ENCODE measurements around the gene ST14.

ST14 gene

GRCh38 chr11:130124096-130124495, 35.5 kb upstream of the ST14 start:
- CTCF ChIA-PET: interaction anchor here (1.3 to 12.7 kb wide), 3 partner anchors 8 to 199 kb away, joined by 5 to 264 read pairs (median 5); no protein-coding TSS in a partner anchor
- DNase-seq (ENCODE audit: extremely low spot score): no peak
- POLR2A ChIA-PET: no interaction called here
- TF ChIP-seq CTCF (IDR thresholded peaks at IDR 0.05; ENCODE audit: control extremely low read depth, extremely low read depth, low read depth, missing control alignments): no peak

- no peak for DNase-seq (ENCODE audit: extremely low spot score)
- POLR2A ChIA-PET: no interaction called here
- no peak for TF ChIP-seq CTCF (IDR thresholded peaks at IDR 0.05; ENCODE audit: control extremely low read depth, extremely low read depth, low read depth, missing control alignments)
- CTCF ChIA-PET: interaction anchor here (1.5 to 12.7 kb wide), 3 partner anchors 10 to 201 kb away, joined by 3 to 264 read pairs (median 6); no protein-coding TSS in a partner anchor
Measured at GRCh38 chr11:130125638-130126037, 33.9 kb upstream of the ST14 start.

GRCh38 chr11:130126516-130126915, 33.1 kb upstream of the ST14 start:
- ChIA-PET CTCF (interaction anchor here (0.9 to 12.7 kb wide), 5 partner anchors 8 to 243 kb away, joined by 3 to 264 read pairs (median 3); no protein-coding TSS in a partner anchor), POLR2A (no interaction called here)
- no peak for TF ChIP-seq CTCF (IDR thresholded peaks at IDR 0.05; ENCODE audit: control extremely low read depth, extremely low read depth, low read depth, missing control alignments)
- no peak for DNase-seq (ENCODE audit: extremely low spot score)

- ChIA-PET POLR2A (no interaction called here), CTCF (interaction anchor here (1.1 to 12.7 kb wide), 3 partner anchors 8 to 203 kb away, joined by 3 to 264 read pairs (median 6); no protein-coding TSS in a partner anchor)
- no peak for TF ChIP-seq CTCF (IDR thresholded peaks at IDR 0.05; ENCODE audit: control extremely low read depth, extremely low read depth, low read depth, missing control alignments)
Measured at GRCh38 chr11:130127509-130127908, 32.1 kb upstream of the ST14 start.

GRCh38 chr11:130128626-130129025, 31.0 kb upstream of the ST14 start:
- DNase-seq (ENCODE audit: extremely low spot score): no peak
- TF ChIP-seq CTCF (IDR thresholded peaks at IDR 0.05; ENCODE audit: control extremely low read depth, extremely low read depth, low read depth, missing control alignments): no peak
- ChIA-PET CTCF (interaction anchor here (12.7 kb wide), 1 partner anchor 204 kb away, joined by 264 read pairs; no protein-coding TSS in a partner anchor), POLR2A (no interaction called here)

More at GRCh38 chr11:130127509-130127908, 32.1 kb upstream of the ST14 start:
- no peak for DNase-seq (ENCODE audit: extremely low spot score)

- ChIA-PET POLR2A (no interaction called here), CTCF (interaction anchor here (1.0 to 12.7 kb wide), 11 partner anchors 10 to 380 kb away, joined by 3 to 264 read pairs (median 12); partner anchors contain the start of gene PRDM10)
Measured at GRCh38 chr11:130129922-130130321, 29.7 kb upstream of the ST14 start.

More at GRCh38 chr11:130129922-130130321, 29.7 kb upstream of the ST14 start:
- no peak for DNase-seq (ENCODE audit: extremely low spot score)
- TF ChIP-seq CTCF (IDR thresholded peaks at IDR 0.05; ENCODE audit: control extremely low read depth, extremely low read depth, low read depth, missing control alignments): no peak
